NCI-H524 (cell line): ENCODE data around the gene FAM221B.

Experiments
- DNase-seq, 2 experiments: peaks; one replicate each; lab custom pipeline; 2025; lab: John Stamatoyannopoulos, UW

The FAM221B gene, protein sequence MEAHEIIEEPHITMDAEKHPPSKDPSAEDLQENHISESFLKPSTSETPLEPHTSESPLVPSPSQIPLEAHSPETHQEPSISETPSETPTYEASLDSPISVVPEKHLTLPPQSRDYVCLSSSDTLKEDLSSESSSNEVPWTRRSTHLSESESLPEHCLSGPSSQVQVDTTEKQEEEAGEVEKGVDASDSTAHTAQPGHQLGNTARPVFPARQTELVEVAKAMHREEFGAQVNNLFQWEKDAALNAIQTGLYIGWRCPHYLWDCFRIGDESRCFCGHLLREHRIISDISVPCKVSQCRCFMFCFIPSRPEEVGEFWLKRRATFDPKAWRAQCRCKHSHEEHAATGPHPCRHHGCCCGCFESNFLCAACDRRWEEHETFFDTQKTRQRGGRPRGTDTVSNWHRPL

DNA sequence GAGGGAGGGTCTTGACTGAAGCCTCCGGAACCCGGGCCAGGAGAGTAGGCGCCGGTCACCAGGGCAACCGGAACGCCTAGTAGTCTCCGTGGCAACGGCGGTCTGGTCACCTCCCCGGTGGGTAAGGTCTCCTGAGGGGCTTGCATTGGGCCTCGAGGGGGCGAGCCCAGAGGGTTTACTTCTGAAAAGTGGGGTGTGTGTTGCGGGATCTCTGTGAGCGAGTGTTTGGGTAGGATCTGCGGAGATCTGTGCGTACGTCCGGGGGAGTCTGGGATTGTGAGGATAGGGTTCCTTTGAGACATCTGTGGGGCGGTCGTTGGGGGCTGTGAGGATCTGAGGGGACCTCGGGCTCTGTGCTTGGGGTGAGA, at the start of gene FAM221B:
Gene FAM221B (minus strand): TSS at position 17 of the 368 bp plus-strand sequence. CDS start 2,571 bp downstream, outside the sequence.
- peak in 1 of 2 experiments; percentile 40 for DNase-seq

- DNase-seq = no peak
Measured at GRCh38 chr9:35872505-35872904, 44.0 kb upstream of the FAM221B start.

GRCh38 chr9:35871545-35871944, 43.0 kb upstream of the FAM221B start:
- DNase-seq = no peak

DNA sequence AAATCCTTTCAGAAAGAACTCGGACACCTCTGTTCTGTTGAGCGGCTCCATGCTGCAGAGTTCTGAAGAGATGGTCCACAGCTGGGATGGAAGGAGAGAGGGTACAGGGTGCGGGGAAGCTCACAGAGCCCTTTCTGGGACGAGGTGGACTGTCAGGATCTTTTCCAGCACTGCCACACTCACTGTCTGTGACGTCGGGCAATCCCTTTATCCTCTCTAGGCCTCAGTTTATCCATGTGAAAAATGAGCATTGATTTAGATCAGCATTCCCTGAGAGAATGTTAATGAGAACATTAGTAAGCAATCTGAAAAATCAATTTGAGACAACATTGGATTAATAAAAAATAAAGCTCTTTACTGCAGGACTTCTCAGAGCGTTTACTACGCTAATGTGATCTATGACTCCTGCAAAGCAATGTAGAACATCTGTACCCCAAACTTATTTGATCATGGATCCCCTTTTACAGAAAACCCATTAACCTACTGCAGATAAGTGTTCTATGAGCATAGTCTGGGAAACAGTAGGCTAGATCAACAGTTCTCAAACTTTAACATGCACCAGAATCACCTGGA, 41.9 kb upstream of the FAM221B start, which contains the start of gene OR13J1:
Gene OR13J1 (minus strand): TSS at position 51 of the 573 bp plus-strand sequence. CDS start 0 bp downstream, at position 51.
- no peak for DNase-seq

GRCh38 chr9:35869621-35870216, 41.2 kb upstream of the FAM221B start:
- no peak for DNase-seq

- DNase-seq = no peak
Measured at GRCh38 chr9:35868933-35869332, 40.4 kb upstream of the FAM221B start.

DNA sequence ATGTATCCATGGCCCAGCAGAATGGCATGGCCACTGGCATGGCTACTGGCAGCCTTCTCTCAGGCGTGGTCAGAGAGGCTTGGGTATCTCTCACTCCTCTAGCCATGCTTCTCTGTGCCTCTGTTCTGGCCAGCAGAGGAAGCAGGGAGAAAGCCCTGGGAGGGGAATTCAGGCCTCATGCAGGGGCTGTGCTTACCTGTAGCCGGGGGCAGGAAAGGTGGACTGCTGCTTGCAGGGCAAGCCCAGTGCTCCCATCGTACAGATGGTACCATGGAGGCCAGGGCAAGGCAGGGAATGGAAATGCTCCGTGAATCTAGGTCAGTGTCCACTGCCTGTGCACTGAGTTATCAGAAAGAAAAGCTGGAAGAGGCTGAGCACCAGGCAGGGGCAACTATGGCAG, 39.0 kb upstream of the FAM221B start:
- DNase-seq = no peak

GRCh38 chr9:35864695-35865255, 36.2 kb upstream of the FAM221B start:
- no peak for DNase-seq

GRCh38 chr9:35863583-35863982, 35.1 kb upstream of the FAM221B start:
- DNase-seq = no peak

DNA sequence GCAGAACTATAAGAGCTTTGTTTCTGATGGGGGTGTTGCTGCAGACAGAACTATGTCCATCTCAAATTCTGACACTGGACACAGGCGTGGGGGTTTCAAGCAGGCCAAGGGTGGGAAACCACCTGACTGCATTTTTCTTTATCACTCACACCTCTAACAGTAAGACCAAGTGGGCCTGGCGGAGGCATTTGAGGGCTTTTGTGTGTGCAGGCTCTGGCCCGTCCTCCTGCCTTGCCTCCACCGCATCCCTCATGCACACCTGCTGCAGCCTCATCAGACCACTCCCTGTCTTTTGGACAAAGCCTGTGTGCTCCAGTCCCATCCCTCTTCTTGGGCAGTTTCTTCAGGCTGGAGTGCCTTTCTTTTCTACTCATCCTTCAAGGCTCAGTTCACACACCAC, 33.8 kb upstream of the FAM221B start:
- DNase-seq = no peak

GRCh38 chr9:35861161-35861897, 32.8 kb upstream of the FAM221B start:
- DNase-seq = no peak

GRCh38 chr9:35859990-35860339, 31.4 kb upstream of the FAM221B start:
- peak in 1 of 2 experiments; percentile 64 for DNase-seq

DNA sequence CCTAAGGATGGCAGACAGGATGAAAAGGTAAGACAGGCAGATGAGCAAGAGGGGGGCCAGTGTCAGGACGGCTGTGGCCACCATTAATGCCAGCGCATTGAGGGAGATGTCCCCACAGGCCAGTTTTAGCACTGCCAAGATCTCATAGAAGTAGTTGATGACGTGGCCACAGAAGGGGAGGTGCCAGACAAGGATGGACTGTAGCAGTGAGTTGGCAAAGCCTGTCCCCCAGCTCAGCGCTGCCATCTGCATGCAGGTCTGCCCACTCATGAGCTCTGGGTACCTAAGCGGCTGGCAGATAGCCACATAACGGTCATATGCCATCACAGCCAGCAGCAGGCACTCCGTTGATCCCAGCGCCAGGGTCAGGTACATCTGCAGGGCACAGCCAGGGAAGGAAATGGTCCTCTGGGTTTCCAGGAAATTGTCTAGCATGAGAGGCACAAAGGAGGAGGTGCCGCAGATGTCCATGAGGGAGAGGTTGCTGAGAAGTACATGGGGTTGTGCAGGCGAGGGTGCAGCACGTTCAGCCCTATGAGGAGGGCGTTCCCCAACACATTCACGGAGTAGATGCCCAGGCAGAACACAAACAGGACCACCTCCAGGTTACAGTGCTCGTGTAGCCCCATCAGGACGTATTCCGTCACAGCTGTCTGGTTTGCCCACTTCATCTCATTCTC, 30.9 kb upstream of the FAM221B start:
- peak; percentile 22 to 52 for DNase-seq

DNA sequence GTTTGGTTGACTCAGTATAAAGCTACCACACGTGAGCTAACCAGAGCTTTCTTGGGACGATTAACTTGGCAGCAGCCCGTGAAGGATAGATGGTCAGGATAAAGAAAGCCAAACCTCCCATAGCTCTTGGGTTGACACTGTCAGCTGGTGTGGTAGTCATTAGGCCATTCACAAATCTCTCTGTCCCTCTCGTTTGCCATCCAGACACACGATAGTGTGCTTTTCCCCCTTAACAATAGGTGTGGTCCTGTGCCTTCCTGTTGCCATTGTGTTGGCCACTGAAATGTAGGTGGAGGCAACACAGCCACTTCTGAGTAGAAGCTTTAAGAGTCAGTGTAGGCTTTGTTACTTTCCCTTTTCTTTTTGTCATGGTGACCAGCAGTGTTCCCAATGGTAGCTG, 29.9 kb upstream of the FAM221B start:
- no peak for DNase-seq

- no peak for DNase-seq
Measured at GRCh38 chr9:35856882-35857281, 28.4 kb upstream of the FAM221B start.

GRCh38 chr9:35856206-35856605, 27.7 kb upstream of the FAM221B start:
- no peak for DNase-seq

GRCh38 chr9:35854091-35854762, 25.7 kb upstream of the FAM221B start:
- no peak for DNase-seq

DNA sequence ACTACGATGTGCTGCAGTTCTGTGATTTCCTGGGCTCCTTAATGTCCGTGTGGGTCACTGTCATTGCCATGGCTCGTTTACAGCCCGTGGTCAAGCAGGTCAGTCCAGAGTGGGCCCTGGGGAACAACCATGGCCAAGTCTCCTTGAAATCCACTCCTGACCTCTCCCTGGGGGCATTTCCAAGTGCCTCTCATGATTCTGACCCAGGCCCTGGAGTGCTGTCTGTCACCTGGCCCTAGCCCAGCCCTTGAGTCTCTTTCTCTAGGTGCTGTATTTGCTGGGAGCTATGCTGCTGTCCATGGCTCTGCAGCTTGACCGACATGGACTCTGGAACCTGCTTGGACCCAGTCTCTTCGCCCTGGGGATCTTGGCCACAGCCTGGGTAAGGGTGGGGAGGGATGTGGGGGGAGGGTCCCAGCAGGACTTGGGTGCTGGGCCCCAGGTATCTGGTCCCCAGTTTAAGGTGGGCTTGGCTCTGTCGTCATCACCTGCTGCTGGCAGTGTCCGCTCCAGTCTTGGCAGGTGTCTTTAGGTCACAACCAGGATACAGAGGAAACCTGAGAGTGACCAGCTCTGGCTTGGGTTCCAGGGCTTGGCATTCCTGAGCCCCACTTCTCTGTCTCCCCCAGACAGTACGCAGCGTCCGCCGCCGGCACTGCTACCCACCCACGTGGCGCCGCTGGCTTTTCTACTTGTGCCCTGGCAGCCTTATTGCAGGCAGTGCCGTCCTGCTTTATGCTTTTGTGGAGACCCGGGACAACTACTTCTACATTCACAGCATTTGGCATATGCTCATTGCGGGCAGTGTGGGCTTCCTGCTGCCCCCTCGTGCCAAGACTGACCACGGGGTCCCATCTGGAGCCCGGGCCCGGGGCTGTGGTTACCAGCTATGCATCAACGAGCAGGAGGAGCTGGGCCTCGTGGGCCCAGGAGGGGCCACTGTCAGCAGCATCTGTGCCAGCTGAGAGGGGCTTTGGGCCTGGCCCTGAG, 24.6 kb upstream of the FAM221B start:
- no peak for DNase-seq

- DNase-seq = no peak
Measured at GRCh38 chr9:35852267-35852815, 23.8 kb upstream of the FAM221B start.
